Measurements from ENCODE around the gene THSD4. TPM values are rescaled to one million over a fixed set of nuclear protein-coding genes. Genes with fewer than 3 reads are reported as not detected.
"Not testable (repeated sequence)": the region's sequence is repeated elsewhere in the genome, so short reads cannot be mapped to it uniquely, and the experiment has no call there.

THSD4 gene
- total and polyA plus RNA-seq, 7 donors: 1.4 to 7.8 (median 2.2) TPM

DNA sequence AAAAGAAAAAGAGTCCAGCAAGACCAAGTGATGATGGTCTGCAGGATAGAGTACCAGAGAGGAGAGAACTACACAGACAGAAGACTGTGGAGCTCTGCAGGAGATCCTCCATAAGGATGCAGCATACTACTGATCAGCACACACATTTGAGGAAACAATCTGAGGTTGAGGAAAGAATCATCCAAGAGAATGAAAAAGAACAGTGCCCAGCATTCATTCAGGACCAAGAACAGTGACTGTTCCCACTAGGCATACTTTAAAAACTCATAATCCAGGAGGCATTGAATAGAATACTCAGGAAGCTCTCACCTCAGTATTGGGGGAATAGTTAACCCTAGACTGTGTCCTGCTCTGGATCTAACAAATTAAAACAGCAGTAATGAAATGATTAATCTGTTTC lies 54.9 kb downstream of the THSD4 start:
- Histone ChIP-seq H3K27me3 (no peaks in the 10 kb centered on the region), H3K4me1 (no peaks in the 10 kb centered on the region), H3K9me3 (peaks cover 0 to 4% (median 2%) of the 10 kb centered on the region in 4 donors), H3K36me3 (no peaks in the 10 kb centered on the region), H3K27ac (no peak overlapping the region), H3K4me3 (no peak overlapping the region)
- TF ChIP-seq EP300 (IDR thresholded peaks at IDR 0.05) (no peak), POLR2AphosphoS5 (IDR thresholded peaks at IDR 0.05) (no peak), POLR2A (IDR thresholded peaks at IDR 0.05) (no peak)
- TF ChIP-seq, protein P1, sequence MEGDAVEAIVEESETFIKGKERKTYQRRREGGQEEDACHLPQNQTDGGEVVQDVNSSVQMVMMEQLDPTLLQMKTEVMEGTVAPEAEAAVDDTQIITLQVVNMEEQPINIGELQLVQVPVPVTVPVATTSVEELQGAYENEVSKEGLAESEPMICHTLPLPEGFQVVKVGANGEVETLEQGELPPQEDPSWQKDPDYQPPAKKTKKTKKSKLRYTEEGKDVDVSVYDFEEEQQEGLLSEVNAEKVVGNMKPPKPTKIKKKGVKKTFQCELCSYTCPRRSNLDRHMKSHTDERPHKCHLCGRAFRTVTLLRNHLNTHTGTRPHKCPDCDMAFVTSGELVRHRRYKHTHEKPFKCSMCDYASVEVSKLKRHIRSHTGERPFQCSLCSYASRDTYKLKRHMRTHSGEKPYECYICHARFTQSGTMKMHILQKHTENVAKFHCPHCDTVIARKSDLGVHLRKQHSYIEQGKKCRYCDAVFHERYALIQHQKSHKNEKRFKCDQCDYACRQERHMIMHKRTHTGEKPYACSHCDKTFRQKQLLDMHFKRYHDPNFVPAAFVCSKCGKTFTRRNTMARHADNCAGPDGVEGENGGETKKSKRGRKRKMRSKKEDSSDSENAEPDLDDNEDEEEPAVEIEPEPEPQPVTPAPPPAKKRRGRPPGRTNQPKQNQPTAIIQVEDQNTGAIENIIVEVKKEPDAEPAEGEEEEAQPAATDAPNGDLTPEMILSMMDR (IDR thresholded peaks at IDR 0.05): no peak
- intact Hi-C loops (cut with DNase I): no loop called here
- DNase-seq: no peak

DNA sequence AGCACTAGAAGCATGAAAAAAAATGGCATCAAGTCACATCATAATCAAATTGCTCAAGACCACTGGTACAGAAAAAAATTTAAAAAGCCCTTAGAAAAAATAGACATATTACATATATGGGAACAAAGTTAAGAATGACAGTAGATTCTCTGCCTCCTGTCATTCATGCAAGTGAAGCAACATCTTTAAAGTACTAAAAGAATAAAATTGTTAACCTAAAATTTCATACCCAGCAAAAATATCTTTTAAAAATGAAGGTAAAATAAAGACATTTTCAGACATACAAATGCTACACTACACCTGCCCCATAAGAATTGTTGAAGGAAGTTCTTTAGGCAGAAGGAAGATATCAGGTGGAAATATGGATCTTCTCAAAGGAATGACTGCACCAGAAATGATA lies 55.9 kb downstream of the THSD4 start:
- Histone ChIP-seq H3K9me3 (peaks cover 0 to 4% (median 2%) of the 10 kb centered on the region in 4 donors), H3K4me1 (no peaks in the 10 kb centered on the region), H3K27ac (no peak overlapping the region), H3K4me3 (no peak overlapping the region), H3K36me3 (no peaks in the 10 kb centered on the region), H3K27me3 (no peaks in the 10 kb centered on the region)
- no peak for TF ChIP-seq POLR2AphosphoS5 (IDR thresholded peaks at IDR 0.05)
- intact Hi-C loops (cut with DNase I): no loop called here
- DNase-seq: no peak

DNA sequence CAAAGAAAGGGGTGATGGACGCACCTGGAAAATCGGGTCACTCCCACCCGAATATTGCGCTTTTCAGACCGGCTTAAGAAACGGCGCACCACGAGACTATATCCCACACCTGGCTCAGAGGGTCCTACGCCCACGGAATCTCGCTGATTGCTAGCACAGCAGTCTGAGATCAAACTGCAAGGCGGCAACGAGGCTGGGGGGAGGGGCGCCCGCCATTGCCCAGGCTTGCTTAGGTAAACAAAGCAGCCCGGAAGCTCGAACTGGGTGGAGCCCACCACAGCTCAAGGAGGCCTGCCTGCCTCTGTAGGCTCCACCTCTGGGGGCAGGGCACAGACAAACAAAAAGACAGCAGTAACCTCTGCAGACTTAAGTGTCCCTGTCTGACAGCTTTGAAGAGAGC lies 59.1 kb downstream of the THSD4 start:
- DNase-seq; H3K4me1 ChIP-seq; H3K27me3 ChIP-seq; intact Hi-C loops (cut with DNase I); H3K36me3 ChIP-seq; H3K27ac ChIP-seq; H3K4me3 ChIP-seq; H3K9me3 ChIP-seq: not testable (repeated sequence)
- WGBS, 2 donors: 55 to 65% methylated on average over 8 of the region's 17 CpGs

GRCh38 chr15:71180986-71181853 lies 65.9 kb downstream of the THSD4 start:
- intact Hi-C loops (cut with DNase I): no loop called here
- Histone ChIP-seq H3K27ac (no peak overlapping the region), H3K27me3 (no peaks in the 10 kb centered on the region), H3K4me3 (no peak overlapping the region), H3K4me1 (no peaks in the 10 kb centered on the region), H3K9me3 (no peaks in the 10 kb centered on the region), H3K36me3 (no peaks in the 10 kb centered on the region)
- no peak for DNase-seq
- WGBS, 2 donors: 79 to 84% methylated on average over 3 of the region's 3 CpGs
- no peak for TF ChIP-seq POLR2A (IDR thresholded peaks at IDR 0.05)
- TF ChIP-seq POLR2AphosphoS5 (IDR thresholded peaks at IDR 0.05): no peak
- no peak for TF ChIP-seq EP300 (IDR thresholded peaks at IDR 0.05)
- TF ChIP-seq, protein P1 (IDR thresholded peaks at IDR 0.05): no peak

DNA sequence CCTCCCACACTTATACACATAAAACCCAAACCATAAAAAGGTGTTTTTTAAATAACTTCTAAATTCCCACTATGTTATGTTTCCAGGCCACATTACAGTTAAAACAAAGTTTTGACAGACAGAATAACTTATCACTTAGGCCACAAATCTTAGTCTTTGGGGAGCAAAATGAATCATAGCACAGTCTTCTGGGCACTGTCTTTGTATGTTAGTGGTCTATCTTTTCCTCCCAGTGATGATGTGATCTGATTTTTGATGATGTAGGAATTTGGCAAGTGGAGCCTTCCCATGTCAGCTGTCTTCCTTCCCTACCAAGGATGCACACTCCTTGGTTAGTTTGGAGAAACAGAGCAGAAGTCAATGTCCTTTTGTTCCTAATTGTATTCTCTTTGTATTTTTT lies 67.3 kb downstream of the THSD4 start:
- Histone ChIP-seq H3K4me1 (no peaks in the 10 kb centered on the region), H3K27ac (no peak overlapping the region), H3K4me3 (no peak overlapping the region), H3K27me3 (no peaks in the 10 kb centered on the region), H3K9me3 (no peaks in the 10 kb centered on the region), H3K36me3 (no peaks in the 10 kb centered on the region)
- no peak for DNase-seq
- intact Hi-C loops (cut with DNase I): no loop called here
- TF ChIP-seq POLR2AphosphoS5 (IDR thresholded peaks at IDR 0.05) (no peak), EP300 (IDR thresholded peaks at IDR 0.05) (no peak), POLR2A (IDR thresholded peaks at IDR 0.05) (no peak)
- TF ChIP-seq, protein P1 (IDR thresholded peaks at IDR 0.05): no peak

GRCh38 chr15:71183063-71183462 lies 67.8 kb downstream of the THSD4 start:
- intact Hi-C loops (cut with DNase I): no loop called here
- no peak for DNase-seq
- no peak overlapping the region for H3K4me3 ChIP-seq
- H3K9me3 ChIP-seq: no peaks in the 10 kb centered on the region
- H3K27me3 ChIP-seq: no peaks in the 10 kb centered on the region
- TF ChIP-seq, protein P1 (IDR thresholded peaks at IDR 0.05): no peak
- no peak for TF ChIP-seq POLR2AphosphoS5 (IDR thresholded peaks at IDR 0.05)
- TF ChIP-seq POLR2A (IDR thresholded peaks at IDR 0.05): no peak
- no peak for TF ChIP-seq EP300 (IDR thresholded peaks at IDR 0.05)
- H3K36me3 ChIP-seq: no peaks in the 10 kb centered on the region
- H3K27ac ChIP-seq: no peak overlapping the region
- no peaks in the 10 kb centered on the region for H3K4me1 ChIP-seq
- 89 to 96% methylated on average over 9 of the region's 9 CpGs for WGBS, 2 donors

Data from sigmoid colon (tissue), 7 donors.